ENCODE measurements around the gene RPH3AL.
"Not testable (repeated sequence)": the region's sequence is repeated elsewhere in the genome, so short reads cannot be mapped to it uniquely, and the experiment has no call there.

Gene RPH3AL

GRCh38 chr17:237406-237955 is 115.1 kb downstream of the RPH3AL start:
- no peak for DNase-seq (ENCODE audit: low spot score)

GRCh38 chr17:236641-237405 is 115.8 kb downstream of the RPH3AL start:
- no peak for DNase-seq (ENCODE audit: low spot score)

GRCh38 chr17:235831-236640 is 116.6 kb downstream of the RPH3AL start:
- DNase-seq (ENCODE audit: low spot score), result no peak

GRCh38 chr17:234994-235830 is 117.4 kb downstream of the RPH3AL start:
- DNase-seq (ENCODE audit: low spot score), result not testable (repeated sequence)

- DNase-seq (ENCODE audit: low spot score), result not testable (repeated sequence)
Measured at GRCh38 chr17:234163-234993, 118.2 kb downstream of the RPH3AL start.

GRCh38 chr17:233473-233941 is 119.1 kb downstream of the RPH3AL start:
- no peak for DNase-seq (ENCODE audit: low spot score)

GRCh38 chr17:231966-232807 is 120.4 kb downstream of the RPH3AL start:
- no peak for DNase-seq (ENCODE audit: low spot score)

GRCh38 chr17:231191-231965 is 121.2 kb downstream of the RPH3AL start:
- no peak for DNase-seq (ENCODE audit: low spot score)

GRCh38 chr17:230395-230770 is 122.2 kb downstream of the RPH3AL start:
- DNase-seq (ENCODE audit: low spot score), result no peak

- no peak for DNase-seq (ENCODE audit: low spot score)
Measured at GRCh38 chr17:229709-230394, 122.8 kb downstream of the RPH3AL start.

- DNase-seq (ENCODE audit: low spot score), result no peak
Measured at GRCh38 chr17:228951-229708, 123.5 kb downstream of the RPH3AL start.

GRCh38 chr17:227946-228615 is 124.5 kb downstream of the RPH3AL start:
- DNase-seq (ENCODE audit: low spot score), result no peak

- no peak for DNase-seq (ENCODE audit: low spot score)
Measured at GRCh38 chr17:227078-227945, 125.3 kb downstream of the RPH3AL start.

GRCh38 chr17:226108-227077 is 126.2 kb downstream of the RPH3AL start:
- DNase-seq (ENCODE audit: low spot score), result no peak

- no peak for DNase-seq (ENCODE audit: low spot score)
Measured at GRCh38 chr17:225551-225950, 127.1 kb downstream of the RPH3AL start.
